EH (cell line): ENCODE measurements around the gene ARL6.
"Not testable (repeated sequence)": the region's sequence is repeated elsewhere in the genome, so short reads cannot be mapped to it uniquely, and the experiment has no call there.

Experiments used
- DNase-seq: peaks from one replicate; pipeline ENCODE4 v3.0.0-alpha.2; 2015; ENCODE audit warnings: low read depth

The ARL6 gene

GRCh38 chr3:97821287-97821773, 56.8 kb downstream of the ARL6 start:
- DNase-seq: no peak

DNA sequence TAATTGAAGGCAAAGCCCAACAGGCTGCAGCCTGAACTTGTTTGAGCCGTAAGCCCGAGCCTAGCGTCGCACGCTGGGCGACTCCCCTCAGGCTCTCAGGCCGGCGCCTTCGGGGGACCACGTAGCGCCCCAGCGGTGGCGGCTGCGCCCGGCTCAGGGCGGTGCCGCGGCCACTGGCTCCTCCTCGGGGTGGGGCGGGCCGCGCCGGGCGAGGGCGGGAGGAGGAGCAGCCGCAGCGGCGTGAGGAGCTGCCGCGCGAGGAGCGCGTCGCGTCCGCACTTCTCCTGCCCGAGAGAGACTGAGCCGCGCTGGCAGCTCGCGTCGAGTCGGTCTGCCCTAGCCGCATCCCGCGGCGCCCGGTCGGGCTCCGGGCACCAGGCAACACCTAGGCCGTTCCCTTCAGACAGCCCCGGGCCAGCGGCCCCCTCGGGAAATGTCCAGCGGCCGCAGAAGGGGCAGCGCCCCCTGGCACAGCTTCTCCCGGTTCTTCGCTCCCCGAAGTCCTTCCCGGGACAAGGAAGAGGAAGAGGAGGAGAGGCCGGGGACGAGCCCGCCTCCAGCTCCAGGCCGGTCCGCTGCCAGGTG, 57.3 kb downstream of the ARL6 start, which contains the start of gene CRYBG3:
CRYBG3 (plus strand) TSS at position 238 of the 585 bp plus-strand sequence; CDS start at position 434, 196 bp downstream.
- DNase-seq: peak; percentile 83

DNA sequence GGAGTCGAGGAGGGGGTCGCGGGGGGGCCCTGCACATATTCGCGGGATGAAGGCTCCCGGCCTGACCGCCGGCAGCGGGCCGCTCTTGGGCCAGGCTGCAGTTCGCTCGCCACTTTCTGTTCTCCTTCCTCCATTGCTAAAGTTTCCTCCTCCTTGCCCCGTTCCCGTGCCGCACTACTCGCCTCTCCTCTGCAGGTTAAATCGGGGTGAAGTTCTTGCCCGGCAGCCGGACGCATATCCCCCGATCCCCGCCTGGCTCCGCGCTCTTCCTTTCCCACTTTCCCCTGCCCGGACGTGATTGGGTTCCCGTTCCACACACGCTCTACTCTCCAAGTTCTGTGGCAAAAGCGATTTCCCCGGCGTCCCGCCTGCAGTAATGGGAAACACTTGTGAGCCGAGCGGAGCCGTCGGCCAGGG, 57.8 kb downstream of the ARL6 start:
- peak; percentile 74 for DNase-seq

- peak; percentile 33 for DNase-seq
Observed at GRCh38 chr3:97823046-97824004, 58.8 kb downstream of the ARL6 start.

DNA sequence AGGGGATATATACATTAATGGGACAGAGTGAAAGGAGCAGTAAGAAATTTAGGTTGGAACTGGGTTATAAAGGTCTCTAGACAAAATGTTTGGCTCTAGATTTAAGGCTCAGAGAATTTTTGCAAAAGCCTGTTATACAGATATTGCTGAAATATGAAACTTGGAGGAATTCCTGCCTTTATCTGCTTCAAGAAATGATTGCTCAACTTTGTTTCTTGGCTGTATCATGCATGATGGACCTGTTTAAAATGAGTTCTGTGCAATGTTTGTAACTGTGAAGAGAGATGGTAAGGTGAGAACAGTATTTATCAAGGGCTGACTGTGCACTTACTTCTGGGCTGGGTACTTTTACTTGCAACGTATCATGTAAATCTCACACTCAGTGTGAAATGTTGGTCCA, 60.5 kb downstream of the ARL6 start:
- no peak for DNase-seq

DNA sequence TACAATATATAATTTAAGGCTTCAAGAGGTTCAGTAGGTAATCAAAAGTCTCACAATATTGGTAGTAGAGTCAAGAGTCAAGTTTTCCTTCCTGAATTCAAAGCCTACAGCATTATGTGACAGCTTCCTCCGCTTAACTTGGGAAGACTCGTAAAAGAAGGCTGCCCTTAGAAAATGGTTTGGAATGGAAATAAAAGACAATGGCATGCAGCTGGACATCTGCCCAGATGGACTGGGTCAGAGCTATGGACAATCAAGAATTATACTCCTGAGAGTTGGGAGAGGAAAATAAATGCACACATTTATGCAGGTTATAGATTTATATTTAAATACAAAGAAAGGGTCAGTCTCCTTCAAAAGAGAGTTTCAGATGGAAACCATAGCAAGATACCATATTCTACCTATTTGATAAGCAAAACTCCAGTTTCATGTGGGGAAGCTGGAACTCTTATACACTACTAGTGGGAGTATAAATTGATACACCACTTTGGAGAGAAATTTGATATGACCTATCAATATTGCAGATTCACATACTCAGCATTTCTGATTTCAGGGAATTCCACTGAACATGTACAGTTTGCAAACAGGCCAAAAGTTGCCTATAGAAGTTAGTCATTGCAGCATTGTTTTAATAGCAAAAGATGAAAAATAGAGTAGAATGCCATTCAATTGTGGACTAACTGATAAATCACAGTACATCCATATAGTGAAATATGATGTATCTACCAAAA, 63.3 kb downstream of the ARL6 start:
- DNase-seq: peak; percentile 61

GRCh38 chr3:97829198-97829597, 64.6 kb downstream of the ARL6 start:
- DNase-seq: no peak

- no peak for DNase-seq
Observed at GRCh38 chr3:97830638-97831037, 66.1 kb downstream of the ARL6 start.

DNA sequence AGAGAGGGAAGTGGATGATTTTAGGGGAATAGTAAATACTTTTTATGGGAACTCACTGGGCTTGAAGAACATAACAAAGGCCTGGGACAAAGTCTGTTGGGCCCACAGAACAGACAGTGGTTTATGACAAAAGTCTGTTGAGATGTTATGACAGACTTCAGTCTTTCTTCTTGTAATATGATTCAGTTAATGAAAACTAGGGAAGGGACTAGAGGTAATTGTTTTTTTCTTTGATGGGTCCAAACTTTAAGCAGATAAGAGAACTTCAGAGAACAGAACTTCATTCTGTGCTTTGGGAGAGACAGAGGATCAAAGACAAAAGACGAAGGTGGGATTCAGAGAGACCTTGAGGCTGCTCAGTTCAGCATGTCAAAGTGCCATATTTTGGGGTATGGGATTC, 66.6 kb downstream of the ARL6 start:
- DNase-seq: no peak

DNA sequence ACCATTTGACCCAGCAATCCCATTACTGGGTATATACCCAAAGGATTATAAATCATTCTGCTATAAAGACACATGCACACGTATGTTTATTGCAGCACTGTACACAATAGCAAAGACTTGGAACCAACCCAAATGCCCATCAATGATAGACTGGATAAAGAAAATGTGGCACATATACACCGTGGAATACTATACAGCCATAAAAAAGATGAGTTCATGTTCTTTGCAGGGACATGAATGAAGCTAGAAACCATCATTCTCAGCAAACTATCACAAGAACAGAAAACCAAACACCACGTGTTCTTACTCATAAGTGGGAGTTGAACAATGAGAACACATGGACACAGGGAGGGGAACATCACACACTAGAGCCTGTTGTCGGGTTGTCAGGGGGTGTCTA, 68.6 kb downstream of the ARL6 start:
- DNase-seq: not testable (repeated sequence)

GRCh38 chr3:97835761-97836160, 71.2 kb downstream of the ARL6 start:
- peak; percentile 22 for DNase-seq

DNA sequence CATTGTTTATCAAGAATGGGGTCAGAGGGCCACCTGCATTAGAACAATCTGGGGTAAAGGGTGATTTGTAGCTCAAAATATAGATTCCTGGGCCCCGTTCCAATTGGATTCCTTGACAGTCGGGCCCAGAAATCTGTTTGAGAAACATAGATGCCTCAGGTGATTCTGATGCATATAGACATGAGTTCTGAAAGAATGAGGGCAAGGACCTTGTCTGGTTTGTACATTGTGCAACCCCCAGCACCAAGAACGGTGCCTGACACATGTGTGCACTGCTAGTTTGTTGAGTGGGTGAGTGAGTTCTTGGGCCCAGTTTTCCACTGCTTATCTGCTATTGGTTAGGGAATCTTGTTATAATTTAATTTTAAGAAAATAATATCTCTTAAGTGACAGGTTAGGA, 73.8 kb downstream of the ARL6 start:
- DNase-seq: no peak

DNA sequence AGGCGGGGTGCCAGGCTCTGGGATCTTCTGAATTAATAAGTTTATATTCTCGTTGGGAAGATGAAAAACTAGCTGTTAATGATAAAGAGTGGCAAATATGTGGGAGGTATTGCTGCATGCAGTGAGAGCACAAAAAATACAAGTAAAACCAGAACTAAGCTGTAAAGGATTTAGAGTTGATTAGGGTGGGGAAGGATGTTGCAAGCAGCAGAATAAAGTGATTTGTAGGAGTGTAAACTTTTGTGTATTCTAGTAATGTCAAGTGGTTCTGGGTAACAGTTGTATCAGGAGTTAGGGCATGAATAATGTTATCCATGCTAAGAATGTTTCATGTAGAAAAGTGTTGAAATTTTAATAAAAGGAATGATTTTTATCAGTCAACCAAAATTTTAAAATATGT, 75.4 kb downstream of the ARL6 start:
- DNase-seq: no peak

DNA sequence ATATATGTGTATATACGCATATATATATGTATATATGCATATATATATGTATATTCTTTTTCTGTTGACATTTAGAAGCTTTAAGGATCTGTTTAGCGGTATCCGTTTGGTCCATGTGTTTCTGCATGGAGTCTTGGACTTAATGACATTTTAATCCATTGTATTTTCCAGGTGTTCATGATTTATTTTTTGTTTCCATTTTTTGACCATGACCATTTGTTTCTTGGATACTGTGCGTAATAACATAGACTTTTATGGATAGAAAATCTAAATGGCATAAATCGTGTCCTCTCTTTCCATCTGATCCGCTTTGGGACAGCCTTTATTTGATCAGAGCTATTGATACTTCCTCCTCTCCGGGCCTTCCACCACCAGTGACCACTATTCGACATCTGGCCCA, 76.7 kb downstream of the ARL6 start:
- no peak for DNase-seq

- no peak for DNase-seq
Observed at GRCh38 chr3:97841956-97842355, 77.4 kb downstream of the ARL6 start.

DNA sequence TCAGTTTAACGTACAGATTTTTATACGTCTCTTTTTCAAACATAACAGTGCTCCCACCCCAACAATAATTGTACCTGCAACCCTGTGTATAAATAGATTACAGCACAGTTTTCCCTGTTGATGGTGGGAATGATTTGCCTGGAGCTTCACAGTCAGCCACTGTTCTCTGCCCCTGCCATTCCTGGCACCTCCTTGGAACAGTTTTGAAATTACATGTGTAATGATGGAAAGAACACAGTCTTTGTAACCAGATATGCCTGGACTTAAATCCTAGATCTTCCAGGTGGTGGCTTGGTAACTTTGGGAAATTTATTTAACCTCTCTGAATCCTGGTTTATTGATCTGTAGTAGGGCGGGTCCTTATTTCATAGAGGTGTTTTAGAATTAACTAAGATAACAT, 84.2 kb downstream of the ARL6 start:
- DNase-seq: no peak
